Prostate gland (tissue), 2 donors: ENCODE results near the gene PFN1.

Source experiments
- POLR2A ChIP-seq: fragments of 450-650 bp; IDR thresholded peaks from one replicate; pipeline ENCODE4 v1.6.1; 2016; ENCODE audit warnings: antibody characterized with exemption, mild to moderate bottlenecking
- POLR2AphosphoS5 ChIP-seq: sonication (generic); formaldehyde crosslinking; IDR thresholded peaks from one replicate; pipeline ENCODE4 v1.6.1; 2017; ENCODE audit warnings: antibody characterized with exemption
- TF ChIP-seq, protein P1 (sequence below), 4 experiments: fragments of 200-600 bp in 2 of 4; fragments of 450-650 bp in 2 of 4; sonication (generic) in 2 of 4; IDR thresholded peaks; 1 replicate in 3 of 4; 2 replicates in 1 of 4; pipeline ENCODE4 v1.5.1; 2016 to 2019; ENCODE audit warnings: antibody characterized with exemption in 4 of 4, mild to moderate bottlenecking in 2 of 4, moderate library complexity in 2 of 4

DNA sequence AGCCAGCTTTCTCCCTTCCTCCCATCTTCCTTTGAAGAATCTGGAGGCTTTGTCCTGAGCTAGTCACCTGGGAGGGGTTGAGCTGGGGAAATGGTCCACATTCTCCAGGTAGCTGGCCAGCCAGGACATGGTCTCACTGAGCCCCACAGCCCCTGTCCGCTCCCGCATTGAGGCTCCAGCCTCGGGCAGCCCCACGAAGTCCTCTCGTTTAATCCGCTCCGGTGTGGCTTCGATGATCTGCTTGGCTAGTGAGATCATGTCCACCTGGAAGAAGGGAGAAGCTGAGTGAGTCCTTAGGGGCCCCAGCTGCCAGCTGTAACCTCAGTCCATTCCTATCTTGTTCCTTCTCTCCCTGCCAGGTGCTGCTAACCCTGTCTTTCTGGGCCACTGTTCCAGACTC, 21.9 kb upstream of the PFN1 start:
- TF ChIP-seq, protein P1, sequence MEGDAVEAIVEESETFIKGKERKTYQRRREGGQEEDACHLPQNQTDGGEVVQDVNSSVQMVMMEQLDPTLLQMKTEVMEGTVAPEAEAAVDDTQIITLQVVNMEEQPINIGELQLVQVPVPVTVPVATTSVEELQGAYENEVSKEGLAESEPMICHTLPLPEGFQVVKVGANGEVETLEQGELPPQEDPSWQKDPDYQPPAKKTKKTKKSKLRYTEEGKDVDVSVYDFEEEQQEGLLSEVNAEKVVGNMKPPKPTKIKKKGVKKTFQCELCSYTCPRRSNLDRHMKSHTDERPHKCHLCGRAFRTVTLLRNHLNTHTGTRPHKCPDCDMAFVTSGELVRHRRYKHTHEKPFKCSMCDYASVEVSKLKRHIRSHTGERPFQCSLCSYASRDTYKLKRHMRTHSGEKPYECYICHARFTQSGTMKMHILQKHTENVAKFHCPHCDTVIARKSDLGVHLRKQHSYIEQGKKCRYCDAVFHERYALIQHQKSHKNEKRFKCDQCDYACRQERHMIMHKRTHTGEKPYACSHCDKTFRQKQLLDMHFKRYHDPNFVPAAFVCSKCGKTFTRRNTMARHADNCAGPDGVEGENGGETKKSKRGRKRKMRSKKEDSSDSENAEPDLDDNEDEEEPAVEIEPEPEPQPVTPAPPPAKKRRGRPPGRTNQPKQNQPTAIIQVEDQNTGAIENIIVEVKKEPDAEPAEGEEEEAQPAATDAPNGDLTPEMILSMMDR (IDR thresholded peaks at IDR 0.05) = no peak
- no peak for TF ChIP-seq POLR2A
- TF ChIP-seq POLR2AphosphoS5 = no peak
